ENCODE data around the gene ZNF146.

GRCh38 chr19:36255316-36255715, 40.4 kb downstream of the ZNF146 start:
- no peak for TF ChIP-seq SRF (IDR thresholded peaks at IDR 0.05; ENCODE audit: low read depth, low read length)
- no peak for TF ChIP-seq YY1 (IDR thresholded peaks at IDR 0.05; ENCODE audit: low read depth, low read length)
- TF ChIP-seq CTCF (IDR thresholded peaks at IDR 0.05; ENCODE audit: control extremely low read depth in 1 of 3, insufficient read depth in 1 of 3, low read depth in 1 of 3, low read length in 3 of 3), result no peak
- TF ChIP-seq EP300 (IDR thresholded peaks at IDR 0.05; ENCODE audit: borderline replicate concordance in 1 of 2, low read depth in 2 of 2, low read length in 2 of 2), result no peak
- no peak for TF ChIP-seq POLR2A (IDR thresholded peaks at IDR 0.05; ENCODE audit: control extremely low read depth in 1 of 2, low read depth in 2 of 2, low read length in 2 of 2)
- TF ChIP-seq MAX (IDR thresholded peaks at IDR 0.05), result no peak
- no peak for TF ChIP-seq CHD2 (IDR thresholded peaks at IDR 0.05; ENCODE audit: low read length)
- TF ChIP-seq HDAC6 (IDR thresholded peaks at IDR 0.05; ENCODE audit: low read depth, low read length), result no peak
- no peak for TF ChIP-seq SP1 (IDR thresholded peaks at IDR 0.05; ENCODE audit: low read depth, low read length)
- TF ChIP-seq SP2 (IDR thresholded peaks at IDR 0.05; ENCODE audit: low read length), result no peak
